NCI-H446 treated with DMSO at 0.1 percent for 48 hours (cell line): ENCODE measurements around the gene GOSR2.
"Not testable (repeated sequence)": the region's sequence is repeated elsewhere in the genome, so short reads cannot be mapped to it uniquely, and the experiment has no call there.

ENCODE experiments used
- DNase-seq: peaks from one replicate; lab custom pipeline; 2025; lab: John Stamatoyannopoulos, UW

Gene GOSR2

DNA sequence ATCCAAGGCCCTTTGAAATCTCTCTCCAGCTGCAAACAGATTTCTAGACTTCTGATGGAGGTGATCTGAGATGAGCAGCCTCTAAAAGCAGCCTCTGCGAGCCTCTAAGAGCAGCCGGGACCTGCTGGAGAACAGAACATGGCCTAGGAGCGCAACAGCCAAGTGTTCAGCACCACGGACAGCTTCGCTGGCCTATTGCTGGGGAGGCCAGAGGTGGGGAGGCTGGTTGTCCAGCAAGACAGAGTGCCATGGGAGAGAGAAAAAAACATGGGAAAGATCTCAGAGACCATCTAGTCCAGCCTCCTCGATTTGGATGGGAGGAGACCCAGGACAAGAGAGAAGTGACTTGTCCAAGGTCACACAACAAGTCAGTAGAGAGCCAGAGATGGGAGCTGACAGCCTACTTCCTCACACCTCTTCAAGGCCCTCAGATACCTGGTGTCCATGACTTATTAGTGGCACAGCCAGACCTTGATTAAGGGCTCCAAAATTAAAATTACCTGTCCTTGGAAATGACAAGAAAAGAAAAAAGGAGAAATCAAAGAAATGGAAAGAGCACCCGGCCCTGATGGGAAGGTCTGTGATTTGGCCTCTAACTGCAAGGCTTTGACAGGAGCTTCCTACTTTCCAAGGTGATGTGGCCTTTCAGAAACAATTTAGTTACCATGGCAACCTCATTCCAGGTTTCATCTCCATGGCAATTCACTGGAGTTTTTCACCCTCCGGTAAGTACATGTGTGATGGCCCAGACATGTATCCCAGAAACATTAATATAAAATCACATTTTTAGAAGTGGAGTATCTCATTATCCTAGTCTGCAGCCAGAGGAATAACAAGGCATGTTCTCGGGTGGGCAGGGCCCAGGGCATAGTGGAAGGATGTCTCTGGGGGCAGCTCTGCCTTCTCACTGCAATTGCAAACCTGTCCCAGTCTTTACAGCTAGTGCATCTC is 41.6 kb downstream of the GOSR2 start:
- no peak for DNase-seq

- DNase-seq, result no peak
These were observed 45.4 kb downstream of the GOSR2 start for GRCh38 chr17:46968224-46968834.

DNA sequence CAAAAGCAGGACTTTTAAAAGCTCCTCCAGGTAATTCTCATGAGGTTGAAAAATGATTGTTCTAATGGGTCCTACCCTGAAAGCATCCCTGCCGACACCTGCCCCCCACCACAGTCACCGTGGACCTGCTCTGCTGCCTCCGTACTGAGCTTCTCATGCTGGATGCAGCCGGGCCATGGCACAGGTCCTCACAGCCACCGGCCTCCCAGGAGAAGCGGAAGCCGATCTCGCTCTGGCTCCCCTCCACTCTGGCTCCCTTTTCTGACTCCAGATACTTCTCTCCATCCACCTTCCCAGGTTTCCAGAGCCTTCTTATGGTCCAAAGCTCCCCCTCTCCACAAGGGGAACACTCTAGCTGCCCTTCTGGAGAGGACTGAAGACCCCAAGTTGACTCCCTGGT is 45.9 kb downstream of the GOSR2 start:
- DNase-seq, result no peak

- DNase-seq, result no peak
These were observed 48.8 kb downstream of the GOSR2 start for GRCh38 chr17:46971647-46972300.

DNA sequence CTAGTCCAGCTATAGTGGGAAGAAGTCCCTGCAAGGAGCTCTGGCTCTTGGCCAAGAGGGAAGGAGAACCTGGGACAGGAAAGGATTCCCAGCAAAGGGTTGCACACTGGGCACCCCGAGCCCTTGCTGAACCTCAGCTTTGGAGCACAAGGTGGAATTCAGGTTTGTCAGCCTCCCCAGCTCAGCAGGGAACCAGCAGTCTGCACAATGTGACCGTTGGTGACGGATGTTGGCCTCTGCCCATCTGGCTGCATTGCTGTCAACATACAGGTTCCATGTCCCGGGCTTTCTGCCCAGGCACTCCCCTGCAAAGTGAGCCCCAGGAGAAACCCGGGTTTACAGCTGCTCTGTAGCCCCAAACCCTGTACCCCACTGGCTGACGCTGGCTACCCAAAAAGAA is 49.4 kb downstream of the GOSR2 start:
- peak; percentile 17 for DNase-seq

GRCh38 chr17:46974086-46974485 is 51.1 kb downstream of the GOSR2 start:
- peak; percentile 40 for DNase-seq

DNA sequence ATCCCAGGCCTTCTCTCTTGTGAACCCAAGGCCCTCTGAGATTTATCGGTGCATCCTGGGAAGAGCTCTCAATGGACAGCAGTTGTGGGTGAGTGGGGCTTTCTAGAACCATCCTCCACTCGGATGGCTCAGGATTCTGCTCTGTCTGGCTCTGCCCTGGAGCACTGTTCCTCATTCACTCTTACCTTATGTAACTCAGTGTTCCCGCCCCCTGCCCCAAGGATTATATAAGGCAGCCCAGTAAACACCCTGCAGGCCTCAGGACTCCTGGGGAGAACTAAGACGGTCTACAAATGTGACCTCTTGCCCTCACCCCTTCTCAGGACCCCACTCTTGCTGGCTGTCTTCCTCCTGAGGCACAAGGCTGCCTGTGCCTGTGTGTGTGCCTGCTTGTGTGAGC is 52.3 kb downstream of the GOSR2 start:
- no peak for DNase-seq

DNA sequence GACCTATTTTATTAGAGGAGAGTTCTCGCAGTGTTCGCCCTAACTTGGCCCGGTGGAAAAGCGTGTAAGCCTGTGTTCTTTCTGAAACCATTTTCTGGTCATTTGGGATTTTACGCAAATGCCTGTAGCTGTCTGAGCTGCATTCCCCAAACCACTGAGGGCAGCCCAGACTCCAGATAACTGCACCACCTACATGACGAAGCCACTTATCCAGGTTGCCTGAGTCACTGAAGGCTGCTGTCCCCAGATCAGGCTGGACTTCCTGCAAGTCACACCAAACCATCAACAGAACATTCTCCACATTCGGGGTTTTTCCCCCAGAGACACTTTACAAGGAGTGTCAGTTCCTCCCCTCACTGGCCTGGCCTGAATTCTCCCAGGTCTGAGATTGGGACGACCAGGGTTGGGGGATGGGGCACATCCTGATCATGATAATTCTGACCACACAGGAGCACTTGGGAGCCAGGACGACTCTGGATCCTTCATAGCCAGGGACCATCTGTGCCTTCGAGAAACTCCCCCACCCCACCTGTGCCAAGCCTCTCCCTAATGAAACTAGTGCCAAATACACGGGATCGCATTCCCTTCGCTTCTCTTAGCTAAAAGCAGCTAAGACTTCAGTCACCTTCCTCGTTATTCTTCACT is 53.8 kb downstream of the GOSR2 start:
- DNase-seq, result peak; percentile 38

DNA sequence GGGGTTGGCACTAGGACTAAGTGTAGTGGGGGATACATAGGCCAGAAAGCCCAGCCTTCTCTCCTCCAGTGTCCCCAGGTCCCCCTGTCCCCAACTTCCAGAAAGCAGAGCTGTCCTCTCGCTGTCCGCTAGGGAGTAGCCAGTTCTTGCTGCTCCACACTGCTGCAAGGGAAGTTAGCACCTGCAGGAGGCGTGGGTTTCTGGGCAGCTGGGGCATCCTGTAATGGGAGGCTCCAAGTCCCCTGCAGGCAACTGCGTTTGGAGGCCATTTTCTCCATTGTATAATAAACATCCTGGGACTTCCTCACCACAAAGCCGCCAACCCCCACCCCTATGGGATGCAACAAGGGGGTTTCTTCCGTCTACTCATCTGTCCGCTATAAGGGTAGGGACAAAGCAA is 54.4 kb downstream of the GOSR2 start:
- DNase-seq, result peak; percentile 42

GRCh38 chr17:46977750-46978488 is 55.0 kb downstream of the GOSR2 start:
- DNase-seq, result peak; percentile 42

GRCh38 chr17:46978489-46979146 is 55.7 kb downstream of the GOSR2 start:
- DNase-seq, result no peak

DNA sequence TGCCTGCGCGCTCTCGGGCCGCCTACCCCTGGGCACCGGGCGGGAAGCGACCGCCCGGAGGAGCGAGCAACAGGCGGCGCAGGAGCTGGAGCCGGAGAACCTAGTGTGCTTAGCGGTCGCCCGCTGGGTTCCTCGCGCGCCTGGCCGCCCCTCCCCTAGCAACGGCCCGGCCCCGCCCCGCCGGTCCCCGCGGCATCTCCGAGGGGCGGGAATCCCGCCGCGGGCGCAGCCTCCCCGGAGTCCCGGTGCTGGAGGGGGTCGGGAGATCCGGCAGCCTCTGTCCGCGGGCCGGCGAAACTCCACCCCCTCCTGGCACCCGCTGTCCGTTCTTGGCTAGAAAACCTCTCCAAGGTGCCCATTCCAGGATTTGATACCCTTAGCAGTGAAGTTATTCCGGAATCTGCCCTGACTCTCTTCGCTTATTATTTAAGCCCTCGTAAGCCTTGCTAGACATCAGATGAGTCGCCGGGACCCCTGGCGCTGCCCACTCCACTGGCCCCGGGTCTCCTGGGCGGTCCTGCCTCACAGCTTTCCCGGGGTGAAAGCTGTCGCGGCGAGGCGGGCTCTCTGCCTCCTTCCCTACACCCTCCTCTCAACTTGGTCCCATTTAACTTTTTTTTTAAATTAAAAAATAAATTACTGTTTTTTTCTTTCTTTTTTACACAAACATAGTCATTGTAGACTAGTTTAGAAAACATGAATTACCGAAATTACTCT is 56.3 kb downstream of the GOSR2 start, which contains the start of gene RPRML:
Gene RPRML, minus strand, starts transcription at position 107 of the 717 bp plus-strand sequence. CDS start 246 bp downstream, outside the sequence.
- peak; percentile 64 for DNase-seq

DNA sequence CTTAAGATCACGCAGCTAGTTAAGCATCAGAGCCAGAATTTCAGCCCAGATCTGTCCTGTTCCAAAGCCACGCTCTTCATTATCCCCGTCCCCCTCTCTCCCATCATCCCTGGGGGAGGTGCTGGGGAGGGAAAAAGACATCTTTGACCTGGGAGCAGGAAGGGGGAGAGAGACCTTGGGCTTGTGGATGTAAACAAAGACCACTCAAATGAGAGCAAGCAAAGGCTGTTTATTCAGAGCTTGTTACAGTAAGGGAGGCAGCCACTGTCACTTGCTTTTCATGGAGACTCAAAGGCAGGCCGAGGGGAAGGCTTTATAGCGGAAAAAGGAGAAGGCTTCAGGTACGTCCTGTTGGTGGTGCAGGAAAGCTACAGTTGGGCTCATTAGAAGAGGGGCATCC is 59.6 kb downstream of the GOSR2 start:
- no peak for DNase-seq

DNA sequence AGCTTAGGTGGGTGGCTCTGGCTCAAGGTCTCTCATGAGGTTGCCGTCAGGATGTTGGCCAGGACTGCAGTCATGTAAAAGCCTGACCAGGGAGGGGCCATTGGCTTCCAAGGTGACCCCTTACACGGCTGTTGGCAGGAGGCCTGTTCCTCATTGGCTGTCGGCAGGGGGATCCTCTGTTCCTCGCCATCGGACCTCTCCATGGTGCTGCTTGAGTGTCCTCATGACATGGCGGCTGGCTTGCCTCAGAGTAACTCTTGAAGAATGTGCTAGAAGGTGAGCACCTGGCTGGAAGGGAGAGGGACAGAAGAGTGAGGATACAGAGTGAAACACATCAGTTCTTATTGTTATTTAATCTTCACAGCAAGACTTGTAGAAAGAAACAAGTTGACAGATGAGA is 60.8 kb downstream of the GOSR2 start:
- no peak for DNase-seq

DNA sequence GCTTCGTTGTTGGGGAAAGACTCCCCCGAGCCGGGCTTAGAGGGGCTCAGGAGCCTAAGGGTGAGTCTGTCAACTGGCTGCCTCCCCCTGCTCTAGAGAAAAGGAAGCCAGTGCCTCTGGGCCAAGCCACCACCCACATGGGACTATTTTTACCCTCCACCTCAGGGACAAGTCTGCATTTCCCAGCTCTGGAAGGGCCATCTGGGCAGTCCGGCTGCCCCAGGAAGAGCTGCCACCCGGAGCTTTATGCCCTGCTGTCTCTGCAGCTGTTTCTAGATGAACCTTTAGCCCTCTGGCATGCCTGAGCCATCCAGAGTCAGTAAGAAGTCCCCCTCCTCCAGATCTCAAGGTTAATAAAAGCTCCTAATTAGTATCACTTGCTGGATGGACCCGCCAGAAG is 61.4 kb downstream of the GOSR2 start:
- DNase-seq, result peak; percentile 89

- DNase-seq, result peak; percentile 85
These were observed 61.9 kb downstream of the GOSR2 start for GRCh38 chr17:46984892-46985291.

- peak; percentile 86 for DNase-seq
These were observed 63.4 kb downstream of the GOSR2 start for GRCh38 chr17:46986366-46986765.

DNA sequence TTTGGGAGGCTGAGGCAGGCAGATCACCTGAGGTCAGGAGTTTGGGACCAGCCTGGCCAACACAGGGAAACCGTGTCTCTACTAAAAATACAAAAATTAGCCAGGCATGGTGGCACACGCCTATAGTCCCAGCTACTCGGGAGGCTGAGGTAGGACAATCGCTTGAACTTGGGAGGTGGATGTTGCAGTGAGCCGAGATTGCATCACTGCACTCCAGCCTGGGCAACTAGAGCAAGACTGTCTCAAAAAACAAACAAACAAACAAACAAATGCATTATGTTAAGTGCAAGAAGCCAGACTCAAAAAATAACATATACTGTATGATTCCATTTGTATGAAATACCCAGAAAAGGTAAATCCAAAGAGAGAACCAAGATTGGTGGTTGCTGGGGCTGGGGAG is 65.0 kb downstream of the GOSR2 start:
- not testable (repeated sequence) for DNase-seq

GRCh38 chr17:46989637-46990431 is 66.9 kb downstream of the GOSR2 start:
- DNase-seq, result no peak
